GM12865 (cell line): ENCODE measurements around the gene PINLYP.
A peak's percentile ranks its signal among the peaks of the same experiment; 100 is the strongest.

Experiments
- DNase-seq: peaks from one replicate; pipeline ENCODE4 v3.0.0; 2010; ENCODE audit warnings: low read depth
- H3K4me3 ChIP-seq: 2 replicates; pipeline ENCODE4 v1.5.1; 2011; ENCODE audit warnings: mild to moderate bottlenecking, low read depth, low read length, control low read depth
- TF ChIP-seq, protein P1 (sequence below): IDR thresholded peaks from 2 replicates; pipeline ENCODE4 v1.5.1; 2011; ENCODE audit warnings: low read length, control low read depth, low read depth, inconsistent platforms; ENCODE audit not compliant: insufficient read depth; ENCODE audit errors: missing control alignments

The PINLYP gene

DNA sequence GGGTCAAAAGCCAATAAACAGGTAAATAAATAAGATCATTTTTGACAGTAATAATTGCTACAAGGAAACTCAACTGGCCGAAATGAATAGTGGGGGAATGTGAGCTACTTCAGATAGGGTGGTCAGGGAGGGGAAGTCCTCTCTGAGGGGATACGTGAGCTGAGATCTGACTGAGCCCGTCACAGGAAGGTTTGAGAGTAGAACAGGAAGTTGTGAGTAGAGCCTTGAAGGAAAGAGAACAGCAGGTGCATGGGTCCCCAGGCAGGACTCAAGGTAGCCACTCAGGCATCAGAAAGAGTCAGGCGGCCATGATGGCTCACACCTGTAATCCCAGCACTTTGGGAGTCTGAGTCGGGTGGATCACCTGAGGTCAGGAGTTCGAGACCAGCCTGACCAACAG is 14.1 kb downstream of the PINLYP start:
- H3K4me3 ChIP-seq: no peak overlapping the region
- TF ChIP-seq, protein P1, sequence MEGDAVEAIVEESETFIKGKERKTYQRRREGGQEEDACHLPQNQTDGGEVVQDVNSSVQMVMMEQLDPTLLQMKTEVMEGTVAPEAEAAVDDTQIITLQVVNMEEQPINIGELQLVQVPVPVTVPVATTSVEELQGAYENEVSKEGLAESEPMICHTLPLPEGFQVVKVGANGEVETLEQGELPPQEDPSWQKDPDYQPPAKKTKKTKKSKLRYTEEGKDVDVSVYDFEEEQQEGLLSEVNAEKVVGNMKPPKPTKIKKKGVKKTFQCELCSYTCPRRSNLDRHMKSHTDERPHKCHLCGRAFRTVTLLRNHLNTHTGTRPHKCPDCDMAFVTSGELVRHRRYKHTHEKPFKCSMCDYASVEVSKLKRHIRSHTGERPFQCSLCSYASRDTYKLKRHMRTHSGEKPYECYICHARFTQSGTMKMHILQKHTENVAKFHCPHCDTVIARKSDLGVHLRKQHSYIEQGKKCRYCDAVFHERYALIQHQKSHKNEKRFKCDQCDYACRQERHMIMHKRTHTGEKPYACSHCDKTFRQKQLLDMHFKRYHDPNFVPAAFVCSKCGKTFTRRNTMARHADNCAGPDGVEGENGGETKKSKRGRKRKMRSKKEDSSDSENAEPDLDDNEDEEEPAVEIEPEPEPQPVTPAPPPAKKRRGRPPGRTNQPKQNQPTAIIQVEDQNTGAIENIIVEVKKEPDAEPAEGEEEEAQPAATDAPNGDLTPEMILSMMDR: no peak
- DNase-seq: peak; percentile 31

DNA sequence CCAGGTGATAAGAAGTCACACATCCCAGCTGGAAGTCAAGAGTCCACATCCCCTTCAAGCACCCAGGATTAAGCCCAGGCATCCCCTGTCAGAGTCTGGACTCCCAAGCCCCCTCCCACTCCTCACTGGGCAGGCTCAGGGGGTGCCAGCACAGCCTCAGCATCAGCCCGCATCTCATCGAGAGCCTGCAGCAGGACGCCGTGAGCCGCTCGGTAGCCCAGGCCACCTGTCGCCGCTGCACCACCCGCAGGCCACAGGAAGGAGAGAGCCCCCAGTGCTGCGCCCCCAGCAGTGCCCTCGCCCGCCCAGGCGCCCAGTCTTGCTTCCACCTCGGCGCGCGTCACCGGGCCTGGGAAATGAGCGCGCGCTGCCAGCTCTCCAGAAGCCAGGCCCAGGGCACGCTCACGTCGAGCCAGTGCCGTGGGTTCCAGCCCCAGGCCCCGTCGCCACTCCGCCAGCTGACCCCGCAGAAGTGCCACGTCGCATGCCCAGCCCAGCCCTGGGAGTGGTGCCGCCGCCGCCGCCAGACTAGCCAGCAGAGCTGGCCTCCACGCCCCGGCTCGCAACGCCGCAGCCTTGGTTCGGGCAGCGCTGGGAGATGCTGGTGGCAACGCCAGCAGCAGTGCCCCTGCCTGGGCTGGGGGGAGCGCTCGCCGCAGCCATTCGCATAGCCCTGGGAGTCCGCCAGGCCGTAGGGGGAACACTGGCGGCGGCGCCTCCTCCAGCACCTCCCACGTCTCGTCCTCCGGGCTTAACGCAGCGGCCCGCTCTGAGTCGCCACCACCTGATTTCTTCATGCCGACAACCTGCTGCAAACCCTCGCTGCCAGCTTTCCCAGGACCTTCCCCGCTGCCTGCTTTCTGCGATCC is 16.5 kb downstream of the PINLYP start:
- no peak for DNase-seq
- TF ChIP-seq, protein P1: no peak
- no peak overlapping the region for H3K4me3 ChIP-seq

DNA sequence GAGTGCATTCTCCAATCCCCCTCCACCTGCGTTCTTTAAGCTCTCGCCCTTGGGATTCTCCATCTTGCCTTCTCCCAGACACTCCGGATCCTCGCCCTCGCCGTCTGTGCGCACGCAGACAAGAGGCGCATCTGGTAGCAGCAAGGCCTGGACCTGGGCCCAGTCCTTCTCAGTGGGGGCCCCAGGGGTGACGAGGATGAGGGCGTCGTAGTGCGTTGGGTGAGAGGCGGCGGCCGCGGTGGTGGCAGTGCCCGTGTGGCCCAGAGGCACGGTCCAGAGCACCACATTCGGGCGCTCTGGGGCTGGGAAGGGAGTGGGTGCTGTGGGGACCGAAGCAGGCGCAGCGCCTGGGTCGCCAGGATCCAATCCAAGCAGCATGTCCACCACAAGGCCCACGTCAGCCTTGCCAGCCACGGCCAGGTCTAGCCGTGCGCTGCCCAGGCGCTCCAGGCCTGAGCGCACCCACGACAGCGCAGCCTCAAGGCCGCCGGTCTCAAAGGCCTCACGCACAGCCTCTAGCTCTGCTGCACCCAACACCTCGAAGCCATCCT is 17.3 kb downstream of the PINLYP start:
- H3K4me3 ChIP-seq: no peak overlapping the region
- TF ChIP-seq, protein P1: no peak

DNA sequence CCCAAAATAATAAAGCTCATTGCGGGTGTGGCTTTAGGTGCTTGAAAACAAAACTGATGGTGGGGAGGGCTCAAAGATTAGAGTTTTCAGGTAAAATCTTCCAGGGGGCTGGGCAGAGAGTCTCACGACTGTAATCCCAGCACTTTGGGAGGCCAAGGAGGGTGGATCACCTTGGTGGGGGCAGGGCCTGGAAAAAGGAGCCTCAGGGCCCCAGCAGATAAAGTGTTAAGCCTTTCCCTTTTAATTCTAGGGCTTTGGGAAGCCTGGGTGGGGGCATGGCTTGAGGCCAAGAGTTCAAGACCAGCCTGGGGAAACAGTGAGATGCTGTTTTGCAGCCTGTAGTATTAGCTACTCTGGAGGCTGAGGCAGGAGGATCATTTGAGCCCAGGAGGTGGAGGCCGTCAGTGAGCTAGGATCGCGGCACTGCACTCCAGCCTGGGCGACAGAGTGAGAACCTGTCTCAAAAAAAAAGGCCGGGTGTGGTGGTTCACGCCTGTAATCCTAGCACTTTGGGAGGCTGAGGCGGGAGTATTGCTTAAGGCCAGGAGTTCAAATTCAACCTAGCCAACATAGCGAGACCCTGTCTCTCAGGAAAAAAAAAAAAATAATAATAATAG is 18.6 kb downstream of the PINLYP start:
- DNase-seq: no peak
- peak overlapping the region; percentile 78 for H3K4me3 ChIP-seq

More for the DNA sequence above, 17.3 kb downstream of the PINLYP start:
- DNase-seq: no peak

DNA sequence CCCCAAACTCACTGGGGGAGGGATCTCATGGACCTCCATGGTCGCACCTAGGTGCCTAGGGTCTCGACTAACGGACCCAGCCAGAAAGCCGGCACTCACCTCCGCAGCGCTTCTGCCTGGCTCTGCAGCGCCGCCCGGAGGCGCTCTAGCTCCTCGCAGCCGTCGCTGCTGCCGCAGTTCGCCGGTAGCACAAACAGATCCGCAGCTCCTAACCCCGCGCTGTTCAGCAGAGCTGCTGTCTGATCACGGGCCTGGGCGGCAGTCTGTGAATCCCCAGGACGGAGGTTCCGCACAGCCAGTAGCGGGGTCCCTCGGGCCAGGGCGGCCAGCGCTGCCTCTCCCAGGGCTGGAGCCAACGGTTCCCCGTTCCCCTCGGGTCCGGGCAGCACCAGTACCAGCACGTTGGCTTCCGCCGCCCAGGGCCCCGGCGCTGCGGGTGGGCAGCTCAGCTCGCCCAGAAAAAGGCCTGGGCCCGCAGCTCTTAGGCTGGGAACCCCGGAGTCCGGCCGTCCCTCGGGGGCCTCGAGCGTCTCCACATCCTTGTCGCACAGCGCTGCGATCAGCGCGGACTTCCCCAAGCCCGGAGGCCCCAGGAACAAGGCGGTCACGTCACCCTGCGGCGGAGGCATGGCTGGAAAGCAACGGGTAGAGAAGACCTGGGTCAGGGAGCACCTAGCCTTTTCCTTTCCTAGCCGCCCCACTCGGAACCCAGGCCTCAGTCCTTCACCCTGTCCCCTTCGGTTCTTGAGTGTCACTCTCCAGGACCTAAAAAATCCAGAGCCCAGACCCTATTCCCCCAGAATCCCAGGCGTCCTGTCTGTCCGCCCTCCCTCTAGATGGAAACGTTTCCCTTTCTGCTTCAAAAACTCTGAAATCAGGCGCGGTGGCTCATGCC is 19.4 kb downstream of the PINLYP start:
- peak; percentile 86 for DNase-seq
- H3K4me3 ChIP-seq: peak overlapping the region; percentile 78
- TF ChIP-seq, protein P1: peak; percentile 94

More for the DNA sequence above, 18.6 kb downstream of the PINLYP start:
- TF ChIP-seq, protein P1: no peak

DNA sequence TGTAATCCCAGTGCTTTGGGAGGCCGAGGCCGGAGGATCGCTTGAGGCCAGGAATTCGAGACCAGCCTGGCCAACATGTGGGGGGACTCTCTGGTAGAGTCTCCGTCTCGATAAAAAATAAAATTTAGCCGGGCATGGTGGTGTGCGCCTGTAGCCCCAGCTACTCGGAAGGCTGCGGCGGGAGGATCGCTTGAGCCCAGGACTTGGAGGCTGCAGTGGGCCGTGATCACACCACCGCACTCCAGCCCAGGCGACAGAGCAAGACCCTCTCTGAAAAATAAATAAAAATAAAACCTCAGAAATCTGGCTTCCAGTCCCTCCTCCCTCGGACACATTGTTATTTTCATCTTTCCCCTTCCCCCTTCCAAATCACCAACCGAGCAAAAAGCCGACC is 20.0 kb downstream of the PINLYP start:
- no peak for DNase-seq
- peak overlapping the region; percentile 78 for H3K4me3 ChIP-seq
- TF ChIP-seq, protein P1: no peak
